Activated CD8-positive, alpha-beta T cell treated with anti-CD3 and anti-CD28 coated beads for 36 hours (primary cell): Measurements from ENCODE around the gene MICAL3. TPM values are rescaled to one million over a fixed set of nuclear protein-coding genes. Genes with fewer than 3 reads are reported as not detected.
"Not testable (repeated sequence)": the region's sequence is repeated elsewhere in the genome, so short reads cannot be mapped to it uniquely, and the experiment has no call there.

ENCODE experiments used
- ATAC-seq: fragments of 200-7000 bp; cut with Tn5 transposase; one replicate; pipeline ENCODE4 v1.10.0; 2021; ENCODE audit warnings: mild to moderate bottlenecking, moderate library complexity
- CTCF ChIA-PET: fragments of 350-600 bp; sonication (Branson Sonifier 250); formaldehyde crosslinking; loops from one replicate; lab custom pipeline; 2021; ENCODE audit warnings: antibody characterized with exemption; lab: Charles Lee
- POLR2A ChIA-PET: fragments of 350-600 bp; sonication (Branson Sonifier 250); formaldehyde crosslinking; loops from one replicate; lab custom pipeline; 2021; ENCODE audit warnings: antibody characterized with exemption; lab: Charles Lee
- DNase-seq: peaks from one replicate; pipeline ENCODE4 v3.0.0-alpha.2; 2020
- H3K27ac Mint-ChIP-seq: one replicate; pipeline ENCODE4 v1.8.0; 2021; ENCODE audit warnings: mild to moderate bottlenecking, mixed read lengths
- H3K27me3 Mint-ChIP-seq: one replicate; pipeline ENCODE4 v1.8.0; 2021; ENCODE audit warnings: mixed read lengths
- H3K36me3 Mint-ChIP-seq: one replicate; pipeline ENCODE4 v1.8.0; 2021; ENCODE audit warnings: low read depth, mixed read lengths
- H3K4me1 Mint-ChIP-seq: one replicate; pipeline ENCODE4 v1.8.0; 2021; ENCODE audit warnings: low read depth, mixed read lengths
- H3K4me3 Mint-ChIP-seq: one replicate; pipeline ENCODE4 v1.8.0; 2021; ENCODE audit warnings: mild to moderate bottlenecking, moderate library complexity, mixed read lengths
- H3K9me3 Mint-ChIP-seq: one replicate; pipeline ENCODE4 v1.8.0; 2021; ENCODE audit warnings: mixed read lengths
- intact Hi-C: fragments of 100-400 bp; cut with micrococcal nuclease; formaldehyde crosslinking; loops from one replicate; pipeline ENCODE4 v1.10.0; 2022
- total RNA-seq, 2 experiments: library from RNA; stranded (reverse); gene quantifications; one replicate each; pipeline ENCODE4 v1.2.3, GENCODE V29; 2021
- TF ChIP-seq, protein P1 (sequence below): fragments of 200-600 bp; IDR thresholded peaks from one replicate; pipeline ENCODE4 v1.8.0; 2022; ENCODE audit warnings: antibody characterized with exemption, mild to moderate bottlenecking

MICAL3 gene
- total RNA-seq, 2 experiments from 2014 or later: 31.6 to 32.4 TPM

DNA sequence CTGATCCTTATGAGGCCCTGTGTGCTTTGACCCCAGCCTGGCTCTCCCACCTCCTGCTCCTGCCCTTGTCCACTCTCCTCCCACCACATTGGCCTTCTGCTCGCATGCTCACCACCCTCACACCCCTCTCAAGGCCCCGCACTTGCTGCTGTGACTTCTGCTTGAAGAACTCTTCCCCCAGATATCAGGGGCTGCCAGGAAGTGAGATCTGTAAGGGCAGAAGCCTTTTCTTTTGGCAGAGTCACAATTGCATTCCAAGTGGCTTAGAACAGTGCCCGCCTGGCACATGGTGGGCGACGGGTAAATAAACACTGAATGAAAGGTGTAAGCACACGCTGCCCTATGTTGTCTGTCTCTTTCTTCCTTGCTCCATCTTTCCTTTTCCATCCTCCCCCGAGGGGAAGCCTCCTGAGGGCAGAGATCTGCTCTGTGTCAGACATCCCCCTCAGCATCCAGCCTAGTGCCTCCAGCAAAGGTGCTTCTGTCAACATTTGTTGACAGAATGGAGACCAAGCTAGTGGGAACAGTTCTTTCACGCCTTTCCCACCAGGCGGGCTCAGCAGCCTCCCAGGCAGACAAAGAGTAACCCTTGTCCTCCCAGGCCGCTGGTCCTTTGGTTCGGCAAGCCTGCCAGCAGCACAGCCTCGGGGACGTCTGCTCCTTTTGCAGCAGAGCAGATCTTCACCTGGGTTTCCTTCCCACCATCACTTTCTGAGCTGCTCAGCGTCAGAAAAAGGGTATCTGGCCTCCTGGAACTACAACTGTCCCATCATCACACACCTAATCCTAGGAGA is 43.4 kb upstream of the MICAL3 start:
- POLR2A ChIA-PET: no interaction called here
- TF ChIP-seq, protein P1, sequence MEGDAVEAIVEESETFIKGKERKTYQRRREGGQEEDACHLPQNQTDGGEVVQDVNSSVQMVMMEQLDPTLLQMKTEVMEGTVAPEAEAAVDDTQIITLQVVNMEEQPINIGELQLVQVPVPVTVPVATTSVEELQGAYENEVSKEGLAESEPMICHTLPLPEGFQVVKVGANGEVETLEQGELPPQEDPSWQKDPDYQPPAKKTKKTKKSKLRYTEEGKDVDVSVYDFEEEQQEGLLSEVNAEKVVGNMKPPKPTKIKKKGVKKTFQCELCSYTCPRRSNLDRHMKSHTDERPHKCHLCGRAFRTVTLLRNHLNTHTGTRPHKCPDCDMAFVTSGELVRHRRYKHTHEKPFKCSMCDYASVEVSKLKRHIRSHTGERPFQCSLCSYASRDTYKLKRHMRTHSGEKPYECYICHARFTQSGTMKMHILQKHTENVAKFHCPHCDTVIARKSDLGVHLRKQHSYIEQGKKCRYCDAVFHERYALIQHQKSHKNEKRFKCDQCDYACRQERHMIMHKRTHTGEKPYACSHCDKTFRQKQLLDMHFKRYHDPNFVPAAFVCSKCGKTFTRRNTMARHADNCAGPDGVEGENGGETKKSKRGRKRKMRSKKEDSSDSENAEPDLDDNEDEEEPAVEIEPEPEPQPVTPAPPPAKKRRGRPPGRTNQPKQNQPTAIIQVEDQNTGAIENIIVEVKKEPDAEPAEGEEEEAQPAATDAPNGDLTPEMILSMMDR: no peak
- H3K9me3 Mint-ChIP-seq: no peaks in the 10 kb centered on the region
- ATAC-seq (no peak), DNase-seq (no peak)
- H3K27me3 Mint-ChIP-seq: peaks cover 24% of the 10 kb centered on the region
- H3K4me3 Mint-ChIP-seq: no peak overlapping the region
- intact Hi-C loops: no loop called here
- H3K27ac Mint-ChIP-seq: no peak overlapping the region
- no peaks in the 10 kb centered on the region for H3K4me1 Mint-ChIP-seq
- H3K36me3 Mint-ChIP-seq: no peaks in the 10 kb centered on the region
- CTCF ChIA-PET: no interaction called here

DNA sequence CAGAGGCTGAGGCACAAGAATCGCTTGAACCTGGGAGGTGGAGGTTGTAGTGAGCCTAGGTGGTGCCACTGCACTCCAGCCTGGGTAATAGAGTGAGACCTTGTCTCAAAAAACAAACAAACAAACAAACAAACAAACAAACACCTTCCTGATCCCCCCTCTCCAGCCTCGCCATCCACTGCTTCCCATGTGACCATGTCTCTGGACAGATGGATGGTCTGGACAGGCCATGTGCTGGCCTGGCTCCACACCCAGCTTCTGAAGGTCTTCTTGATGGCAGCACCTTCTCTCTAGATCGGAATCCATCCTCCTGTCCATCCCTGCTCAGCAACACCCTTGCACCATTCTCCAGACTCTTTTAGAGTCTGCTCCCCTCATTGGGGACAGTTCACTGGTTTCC is 42.8 kb upstream of the MICAL3 start:
- ChIA-PET CTCF (no interaction called here), POLR2A (no interaction called here)
- H3K4me1 Mint-ChIP-seq: no peaks in the 10 kb centered on the region
- no peak for DNase-seq
- H3K9me3 Mint-ChIP-seq: no peaks in the 10 kb centered on the region
- no peak for ATAC-seq
- TF ChIP-seq, protein P1: no peak
- H3K27me3 Mint-ChIP-seq: peaks cover 24% of the 10 kb centered on the region
- no peaks in the 10 kb centered on the region for H3K36me3 Mint-ChIP-seq
- H3K27ac Mint-ChIP-seq: no peak overlapping the region
- no peak overlapping the region for H3K4me3 Mint-ChIP-seq
- intact Hi-C loops: no loop called here

DNA sequence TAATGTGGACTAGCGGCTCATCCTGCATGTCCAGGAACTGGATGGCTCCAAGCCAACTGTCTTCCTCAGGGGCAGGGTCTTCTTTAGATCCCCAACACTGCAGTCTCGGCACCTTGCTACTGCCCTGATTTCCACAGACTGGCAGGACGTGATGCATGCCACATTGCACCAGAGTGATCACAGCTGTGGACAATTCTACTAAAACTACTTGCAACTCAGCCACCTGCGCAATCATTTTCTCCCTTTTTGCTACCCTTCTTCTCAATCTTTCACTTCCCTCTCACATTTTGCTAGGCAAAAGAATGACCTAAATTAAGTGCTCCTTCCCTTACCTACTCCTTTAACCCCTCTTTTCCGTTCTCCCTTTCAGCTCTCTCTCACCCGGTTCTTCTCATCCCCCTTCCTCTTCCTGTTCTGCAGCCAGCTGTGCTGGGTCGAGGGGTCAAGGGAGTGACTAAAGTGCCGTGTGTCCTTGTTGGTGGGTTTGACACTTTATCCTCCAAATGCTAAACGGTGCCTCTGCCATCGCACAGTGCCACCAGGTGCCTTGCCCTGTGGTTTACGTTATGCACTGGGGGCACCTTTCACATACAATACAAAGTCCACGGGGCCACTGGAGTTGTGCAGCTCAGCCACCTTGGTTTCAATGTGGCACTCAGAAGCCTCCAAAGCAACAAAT is 42.0 kb upstream of the MICAL3 start:
- Mint-ChIP-seq H3K4me1 (no peaks in the 10 kb centered on the region), H3K27ac (no peak overlapping the region), H3K9me3 (no peaks in the 10 kb centered on the region), H3K4me3 (no peak overlapping the region), H3K27me3 (peaks cover 25% of the 10 kb centered on the region), H3K36me3 (no peaks in the 10 kb centered on the region)
- intact Hi-C loops: no loop called here
- ChIA-PET CTCF (interaction anchor here (1.3 to 2.0 kb wide), 2 partner anchors 9 to 237 kb away, joined by 6 read pairs; no protein-coding TSS in a partner anchor), POLR2A (interaction anchor here (2.2 kb wide), 1 partner anchor 11 kb away, joined by 9 read pairs; the partner anchor contains the start of gene PEX26)
- DNase-seq: no peak
- no peak for ATAC-seq
- TF ChIP-seq, protein P1: no peak

DNA sequence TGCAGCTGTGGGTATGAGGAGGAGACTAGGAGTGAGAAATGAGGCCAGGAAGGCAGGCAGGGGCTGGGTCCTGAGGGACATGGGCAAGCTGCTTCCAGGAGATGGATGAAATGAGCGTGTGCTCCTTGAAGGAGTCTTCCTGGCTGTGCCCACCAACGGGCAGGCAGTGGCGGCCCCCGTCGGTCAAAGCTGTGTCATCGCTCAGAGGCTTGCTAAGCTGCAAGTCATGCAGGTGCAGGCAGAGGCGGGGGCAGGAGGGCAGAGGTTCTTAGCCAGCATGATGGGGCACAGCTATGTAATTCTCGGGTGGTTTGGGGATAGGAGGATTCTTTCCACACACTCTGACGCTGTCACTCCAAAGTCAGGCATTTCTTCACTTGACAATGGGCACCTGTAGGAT is 40.9 kb upstream of the MICAL3 start:
- DNase-seq (no peak), ATAC-seq (no peak)
- H3K27ac Mint-ChIP-seq: no peak overlapping the region
- CTCF ChIA-PET: interaction anchor here (0.7 to 2.0 kb wide), 3 partner anchors 11 to 236 kb away, joined by 3 to 6 read pairs (median 3); no protein-coding TSS in a partner anchor
- POLR2A ChIA-PET: interaction anchor here (0.9 to 2.2 kb wide), 2 partner anchors 11 to 12 kb away, joined by 3 to 9 read pairs; partner anchors contain the start of gene PEX26
- no peaks in the 10 kb centered on the region for H3K36me3 Mint-ChIP-seq
- H3K4me3 Mint-ChIP-seq: no peak overlapping the region
- TF ChIP-seq, protein P1: no peak
- H3K9me3 Mint-ChIP-seq: no peaks in the 10 kb centered on the region
- no peaks in the 10 kb centered on the region for H3K4me1 Mint-ChIP-seq
- intact Hi-C loops: no loop called here
- peaks cover 27% of the 10 kb centered on the region for H3K27me3 Mint-ChIP-seq

DNA sequence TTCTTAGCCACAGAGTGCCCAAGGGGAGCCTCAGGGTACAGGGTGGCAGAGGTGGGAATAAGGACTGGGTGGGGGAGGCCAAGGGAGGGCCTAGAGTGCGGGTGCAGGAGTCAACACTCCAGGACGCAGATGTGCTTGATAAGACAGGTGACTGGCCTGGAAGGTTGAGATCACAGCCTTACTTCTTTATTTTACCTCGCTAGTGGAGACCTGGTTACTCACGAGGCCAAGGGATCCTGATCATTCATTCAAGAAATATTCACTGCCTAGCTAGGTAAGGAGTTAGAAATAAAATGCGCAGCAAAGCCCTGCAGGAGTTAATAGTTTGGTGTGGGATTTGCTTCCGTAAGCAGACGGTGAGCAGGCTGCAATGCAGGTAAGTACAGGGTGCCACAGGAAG is 40.3 kb upstream of the MICAL3 start:
- POLR2A ChIA-PET: interaction anchor here (0.9 to 2.2 kb wide), 2 partner anchors 11 to 13 kb away, joined by 3 to 9 read pairs; partner anchors contain the start of gene PEX26
- Mint-ChIP-seq H3K27me3 (peaks cover 30% of the 10 kb centered on the region), H3K36me3 (no peaks in the 10 kb centered on the region), H3K4me3 (no peak overlapping the region), H3K9me3 (no peaks in the 10 kb centered on the region), H3K27ac (no peak overlapping the region), H3K4me1 (no peaks in the 10 kb centered on the region)
- CTCF ChIA-PET: interaction anchor here (0.7 to 1.0 kb wide), 2 partner anchors 12 to 39 kb away, joined by 3 read pairs; no protein-coding TSS in a partner anchor
- DNase-seq: no peak
- intact Hi-C loops: no loop called here
- TF ChIP-seq, protein P1: no peak
- no peak for ATAC-seq

DNA sequence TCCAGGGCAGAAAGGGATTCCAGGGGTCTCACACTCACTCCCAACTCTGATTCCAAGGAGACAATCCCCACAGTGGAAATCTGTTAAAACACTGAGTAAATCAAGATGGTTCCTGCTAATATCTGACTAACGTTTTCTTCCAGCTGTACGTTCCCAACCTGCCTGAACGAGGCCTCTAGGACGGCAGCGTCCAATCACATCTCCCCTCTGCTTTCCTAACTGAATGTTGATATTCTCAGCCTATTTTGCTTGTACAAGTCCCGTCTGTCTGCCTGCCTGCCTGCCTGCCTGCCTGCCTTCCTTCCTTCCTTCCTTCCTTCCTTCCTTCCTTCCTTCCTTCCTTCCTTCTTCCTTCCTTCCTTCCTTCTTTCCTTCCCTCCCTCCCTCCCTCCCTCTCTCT is 39.4 kb upstream of the MICAL3 start:
- POLR2A ChIA-PET: interaction anchor here (1.3 to 2.2 kb wide), 2 partner anchors 13 to 15 kb away, joined by 3 to 9 read pairs; no protein-coding TSS in a partner anchor
- H3K9me3 Mint-ChIP-seq, H3K36me3 Mint-ChIP-seq, DNase-seq, ATAC-seq, intact Hi-C loops, H3K27ac Mint-ChIP-seq, H3K4me1 Mint-ChIP-seq, H3K4me3 Mint-ChIP-seq: not testable (repeated sequence)
- CTCF ChIA-PET: interaction anchor here (1.2 to 1.9 kb wide), 2 partner anchors 12 to 233 kb away, joined by 3 to 9 read pairs; no protein-coding TSS in a partner anchor
- H3K27me3 Mint-ChIP-seq: peaks cover 33% of the 10 kb centered on the region
